HepG2 (cell line): ENCODE data around the gene CCDC74A. TPM values are rescaled to one million over a fixed set of nuclear protein-coding genes. Genes with fewer than 3 reads are reported as not detected.

Source experiments
- ATAC-seq: fragments of 200-7000 bp; cut with Tn5 transposase; 3 replicates; pipeline ENCODE4 v1.9.1; 2020; ENCODE audit warnings: mild to moderate bottlenecking, moderate library complexity
- BruUV-seq: library from RNA; stranded (reverse); fragments of 400-500 nt; replicated peaks from 2 replicates; lab custom pipeline; 2021; lab: Mats Ljungman, UMichigan
- CTCF ChIA-PET: fragments of 300-600 bp; formaldehyde crosslinking; extraction: SDS; loops from one replicate; lab custom pipeline; 2021; ENCODE audit warnings: low total read pairs, inconsistent platforms, low intra/inter-chr PET ratio; lab: Yijun Ruan, JAX
- POLR2A ChIA-PET: fragments of 350-600 bp; sonication (Branson Sonifier 250); formaldehyde crosslinking; loops from one replicate; lab custom pipeline; 2020; ENCODE audit warnings: antibody characterized with exemption, inconsistent platforms; lab: Yijun Ruan, JAX
- DNase-seq: peaks from one replicate; pipeline ENCODE4 v3.0.0-alpha.2; 2015; ENCODE audit warnings: low spot score
- FAIRE-seq: peaks from 3 replicates; lab custom pipeline; 2011; peaks lifted over from hg19 to GRCh38; lab: Jason Lieb, UNC
- H2AFZ ChIP-seq: one replicate; pipeline ENCODE4 v1.6.1; 2011; ENCODE audit warnings: low read length, inconsistent platforms
- H3K27ac ChIP-seq: fragments of 300-600 bp; 3 replicates; pipeline ENCODE4 v1.8.0; 2011; ENCODE audit warnings: mixed run types, mild to moderate bottlenecking, mixed read lengths, low read length, inconsistent platforms; ENCODE audit not compliant: insufficient read depth; ENCODE audit errors: extremely low read length
- H3K27me3 ChIP-seq, 2 experiments: fragments of 200-600 bp in 1 of 2; 2 replicates in 1 of 2; 3 replicates in 1 of 2; pipeline versions ENCODE4 v1.6.0 to v1.8.0; 2011; ENCODE audit warnings: low read length in 2 of 2, mild to moderate bottlenecking in 2 of 2, moderate library complexity in 2 of 2, inconsistent platforms in 1 of 2; ENCODE audit not compliant: insufficient read depth in 2 of 2, control insufficient read depth in 1 of 2
- H3K36me3 ChIP-seq, 2 experiments: fragments of 200-600 bp in 1 of 2; replicated peaks in 1 of 2; 2 replicates in 1 of 2; 3 replicates in 1 of 2; pipeline versions ENCODE4 v1.5.1 to v1.8.0; 2011; ENCODE audit warnings: low read length in 2 of 2, inconsistent platforms in 1 of 2; ENCODE audit not compliant: insufficient read depth in 2 of 2, control insufficient read depth in 1 of 2
- H3K4me1 ChIP-seq: 2 replicates; pipeline ENCODE4 v1.5.1; 2012; ENCODE audit warnings: low read length, inconsistent platforms; ENCODE audit not compliant: insufficient read depth
- H3K4me2 ChIP-seq: 2 replicates; pipeline ENCODE4 v1.6.0; 2011; ENCODE audit warnings: low read depth, low read length, inconsistent platforms
- H3K4me3 ChIP-seq, 3 experiments: fragments of 200-600 bp in 1 of 3; sonication (generic), shearing (Covaris generic) in 1 of 3; replicated peaks in 1 of 3; 2 replicates each; pipeline ENCODE4 v1.5.1; 2011 to 2016; ENCODE audit warnings: low read length in 3 of 3, inconsistent platforms in 2 of 3, low read depth in 2 of 3, mild to moderate bottlenecking in 2 of 3, control low read depth in 1 of 3, mixed read lengths in 1 of 3; ENCODE audit not compliant: insufficient read depth in 1 of 3
- H3K79me2 ChIP-seq: one replicate; pipeline ENCODE4 v1.6.1; 2011; ENCODE audit warnings: low read length, inconsistent platforms; ENCODE audit not compliant: insufficient read depth
- H3K9ac ChIP-seq: 2 replicates; pipeline ENCODE4 v1.6.0; 2011; ENCODE audit warnings: mild to moderate bottlenecking, low read depth, low read length, inconsistent platforms; ENCODE audit not compliant: insufficient read depth
- H3K9me3 ChIP-seq: 2 replicates; pipeline ENCODE4 v1.5.1; 2012; ENCODE audit warnings: mild to moderate bottlenecking, low read length
- H4K20me1 ChIP-seq: 2 replicates; pipeline ENCODE4 v1.6.0; 2011; ENCODE audit warnings: inconsistent platforms, mild to moderate bottlenecking, low read length, moderate library complexity; ENCODE audit not compliant: insufficient read depth
- NR2F6 ChIP-seq, 2 experiments: IDR thresholded peaks; 2 replicates each; pipeline ENCODE4 v1.6.1; 2016; ENCODE audit warnings: antibody characterized with exemption in 1 of 2, mild to moderate bottlenecking in 1 of 2
- RXRB ChIP-seq: IDR thresholded peaks from 2 replicates; pipeline ENCODE4 v1.6.1; 2016; ENCODE audit warnings: borderline replicate concordance, missing genetic modification reagents, missing compliant biosample characterization
- ZFY ChIP-seq: sonication (generic); formaldehyde crosslinking; IDR thresholded peaks from 2 replicates; pipeline ENCODE4 v1.4.0; 2020; ENCODE audit warnings: missing genetic modification reagents
- ZNF121 ChIP-seq: sonication (generic); formaldehyde crosslinking; IDR thresholded peaks from 2 replicates; pipeline ENCODE4 v1.5.0; 2020; ENCODE audit warnings: mild to moderate bottlenecking, missing genetic modification reagents
- ZNF263 ChIP-seq: sonication (generic); formaldehyde crosslinking; IDR thresholded peaks from 2 replicates; pipeline ENCODE4 v1.4.0; 2020; ENCODE audit warnings: missing genetic modification reagents
- ZNF33B ChIP-seq: sonication (generic); formaldehyde crosslinking; IDR thresholded peaks from 2 replicates; pipeline ENCODE4 v1.5.1; 2020; ENCODE audit warnings: mild to moderate bottlenecking, missing genetic modification reagents
- ZNF777 ChIP-seq: sonication (generic); formaldehyde crosslinking; IDR thresholded peaks from 2 replicates; pipeline ENCODE4 v1.4.0; 2020; ENCODE audit warnings: missing genetic modification reagents
- ZNF878 ChIP-seq: sonication (generic); formaldehyde crosslinking; IDR thresholded peaks from 2 replicates; pipeline ENCODE4 v1.8.1; 2023; ENCODE audit warnings: mild to moderate bottlenecking, missing genetic modification reagents, moderate library complexity
- WGBS: methylation state at CpG from one replicate; pipeline ENCODE4 v1.1.6; 2017; ENCODE audit warnings: low lambda C conversion rate; 5-methylcytosine and 5-hydroxymethylcytosine counted together
- in situ Hi-C: cut with HindIII; loops from 2 replicates; pipeline ENCODE4 v1.10.0; 2017; ENCODE audit warnings: low pct_unique_long_range_greater_than_20kb; ENCODE audit not compliant: extremely low pct_ligation_motif_present
- intact Hi-C: fragments of 100-400 bp; cut with micrococcal nuclease; formaldehyde crosslinking; loops from one replicate; pipeline ENCODE4 v1.10.0; 2022; ENCODE audit not compliant: unreplicated experiment
- polyA plus RNA-seq, 8 experiments: library from polyadenylated mRNA; depleted of rRNA in 3 of 8; stranded (reverse) in 7 of 8; unstranded in 1 of 8; fragments of >200 nt; fragmentation: Illumina TruSeq in 4 of 8; extraction: Trizol in 4 of 8; gene quantifications; 2 replicates each; pipeline versions ENCODE4 v1.2.1 to v1.2.3, GENCODE V29; 2011 to 2016; ENCODE audit warnings: low read depth in 4 of 8, missing spikeins in 1 of 8, mixed read lengths in 1 of 8; ENCODE audit not compliant: insufficient read depth in 1 of 8
- total RNA-seq, 5 experiments: library from RNA; depleted of rRNA; stranded (reverse); fragments of >200 nt; fragmentation: Illumina TruSeq; extraction: Trizol; gene quantifications; 2 replicates each; pipeline ENCODE4 v1.2.3, GENCODE V29; 2016; ENCODE audit warnings: low read depth in 1 of 5
- TF ChIP-seq, protein P1 (sequence below): sonication (generic); formaldehyde crosslinking; IDR thresholded peaks from 2 replicates; pipeline ENCODE4 v1.4.0; 2020; ENCODE audit warnings: missing genetic modification reagents, borderline replicate concordance
- TF ChIP-seq, protein P2 (sequence below): sonication (generic); formaldehyde crosslinking; IDR thresholded peaks from 2 replicates; pipeline ENCODE4 v1.4.0; 2020; ENCODE audit warnings: missing genetic modification reagents

CCDC74A gene
- total and polyA plus RNA-seq, 2 of the 13 experiments (the other 11 are each of a cell fraction or from before 2014, with no cell fraction given), result 0.15 to 0.17 TPM

DNA sequence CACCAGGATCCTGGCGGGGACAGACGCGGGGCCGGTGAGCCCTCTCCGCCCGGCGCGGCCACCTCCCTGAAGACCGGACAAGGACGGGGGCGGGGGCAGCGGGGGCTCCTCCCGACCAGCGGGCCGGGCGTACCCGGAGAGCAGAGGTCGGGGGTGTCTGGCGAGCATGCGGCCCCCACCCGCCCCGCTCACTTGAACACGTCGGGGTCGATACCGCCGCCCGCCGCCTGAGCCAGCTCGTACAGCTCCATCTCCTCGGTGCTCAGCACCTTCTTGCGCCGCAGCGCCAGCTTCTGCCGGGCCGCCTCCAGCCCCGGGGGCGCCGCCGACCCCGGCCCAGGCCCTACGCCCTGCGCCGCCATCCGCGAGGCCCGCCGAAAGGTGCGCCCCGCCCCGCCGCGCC, 35.7 kb upstream of the CCDC74A start, which contains the start of gene MZT2A (continued):
- TF ChIP-seq ZNF777 (CRISPR knock-in tag), result peak; percentile 55; the same call in 1 of the 2 replicates
- peak; percentile 73 for TF ChIP-seq ZFY
- TF ChIP-seq, all 625 proteins: peak for 22; not testable (repeated sequence) for 603

DNA sequence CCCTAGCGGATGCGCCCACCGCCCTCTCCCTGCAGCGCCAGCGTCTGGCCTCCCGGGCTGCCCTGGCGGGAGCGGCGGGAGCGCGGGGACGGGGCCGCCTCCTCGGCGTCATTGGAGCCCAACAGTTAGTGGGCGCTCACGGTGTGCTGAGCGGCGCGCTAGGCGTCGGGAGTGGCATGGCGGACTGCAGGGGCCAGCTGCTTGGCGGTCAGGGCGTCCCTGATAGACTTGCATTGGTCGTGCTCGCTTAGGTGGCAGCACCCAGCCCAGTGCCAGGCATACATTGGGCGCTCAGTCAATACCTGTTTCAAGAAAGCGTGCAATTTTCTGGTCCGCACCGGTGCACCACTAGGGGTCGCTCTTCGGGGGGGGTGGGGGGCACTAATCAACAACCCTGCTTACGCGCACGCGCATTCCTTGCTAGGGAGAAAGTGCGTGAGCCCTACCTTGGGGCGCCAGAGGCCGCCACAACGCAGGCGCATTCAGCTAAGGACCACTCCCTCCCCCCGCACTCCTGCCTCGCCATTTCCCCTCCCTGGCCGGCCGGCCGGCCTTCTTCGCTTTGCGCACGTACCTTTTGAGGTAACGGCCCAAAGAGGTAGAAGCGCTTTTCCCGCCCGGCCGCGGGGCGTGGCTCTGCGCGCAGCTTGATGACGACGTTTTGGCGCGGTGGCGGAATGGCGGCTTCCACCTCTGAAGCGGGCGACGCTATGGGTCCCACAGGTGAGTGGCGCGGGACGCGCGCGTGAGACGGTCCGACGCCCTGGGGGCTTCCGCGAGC, 35.1 kb upstream of the CCDC74A start:
- peaks cover 67% of the 10 kb centered on the region for H3K79me2 ChIP-seq
- 1% methylated on average over 44 of the region's 79 CpGs for WGBS
- no peaks in the 10 kb centered on the region; a peak in 1 of 5 replicates for H3K27me3 ChIP-seq
- peak; percentile 98 for DNase-seq
- peak overlapping the region; percentile 83 for H3K27ac ChIP-seq
- H3K4me2 ChIP-seq, result peak overlapping the region; percentile 79
- no TSS peak for BruUV-seq
- no peaks in the 10 kb centered on the region for H3K9me3 ChIP-seq
- peak; percentile 80 for FAIRE-seq
- in situ Hi-C loops, result loop anchor here (25.0 kb wide), 1 partner anchor 1305 kb away; the partner anchor contains the start of genes MZT2B, SMPD4 and TUBA3E
- peak overlapping the region; percentile 90 to 98 (median 91) for H3K4me3 ChIP-seq
- peak; percentile 84 for ATAC-seq
- ChIA-PET CTCF (interaction anchor here (1.6 to 2.3 kb wide), 2 partner anchors 79 to 339 kb away, joined by 9 to 14 read pairs; no protein-coding TSS in a partner anchor), POLR2A (interaction anchor here (0.7 to 1.4 kb wide), 5 partner anchors 10 to 400 kb away, joined by 3 to 8 read pairs (median 4); partner anchors contain the start of gene FAM168B)
- no peak overlapping the region for H2AFZ ChIP-seq
- intact Hi-C loops, result loop anchor here (2.0 to 10.0 kb wide), 4 partner anchors 35 to 338 kb away; partner anchors contain the start of gene CCDC74A
- peaks cover 50% of the 10 kb centered on the region for H3K4me1 ChIP-seq
- peaks cover 3% of the 10 kb centered on the region; the same call in 1 of the 2 replicates for H4K20me1 ChIP-seq
- peak overlapping the region; percentile 97 for H3K9ac ChIP-seq
- H3K36me3 ChIP-seq, result peaks cover 2 to 19% of the 10 kb centered on the region in 2 experiments; a peak in 4 of 5 replicates
- TF ChIP-seq ZNF33B (CRISPR knock-in tag) (no peak), ZNF878 (CRISPR knock-in tag) (peak; percentile 81; the same call in 1 of the 2 replicates), RXRB (CRISPR knock-in tag) (peak; percentile 59; the same call in 1 of the 2 replicates), ZNF263 (CRISPR knock-in tag) (peak; percentile 39; the same call in 1 of the 2 replicates), NR2F6 (IDR thresholded peaks at IDR 0.05) (no peak), NR2F6 (CRISPR knock-in tag; IDR thresholded peaks at IDR 0.05) (peak; percentile 56; the same call in 1 of the 2 replicates), ZNF121 (CRISPR knock-in tag) (peak; percentile 8; the same call in 1 of the 2 replicates)
- TF ChIP-seq, protein P1, sequence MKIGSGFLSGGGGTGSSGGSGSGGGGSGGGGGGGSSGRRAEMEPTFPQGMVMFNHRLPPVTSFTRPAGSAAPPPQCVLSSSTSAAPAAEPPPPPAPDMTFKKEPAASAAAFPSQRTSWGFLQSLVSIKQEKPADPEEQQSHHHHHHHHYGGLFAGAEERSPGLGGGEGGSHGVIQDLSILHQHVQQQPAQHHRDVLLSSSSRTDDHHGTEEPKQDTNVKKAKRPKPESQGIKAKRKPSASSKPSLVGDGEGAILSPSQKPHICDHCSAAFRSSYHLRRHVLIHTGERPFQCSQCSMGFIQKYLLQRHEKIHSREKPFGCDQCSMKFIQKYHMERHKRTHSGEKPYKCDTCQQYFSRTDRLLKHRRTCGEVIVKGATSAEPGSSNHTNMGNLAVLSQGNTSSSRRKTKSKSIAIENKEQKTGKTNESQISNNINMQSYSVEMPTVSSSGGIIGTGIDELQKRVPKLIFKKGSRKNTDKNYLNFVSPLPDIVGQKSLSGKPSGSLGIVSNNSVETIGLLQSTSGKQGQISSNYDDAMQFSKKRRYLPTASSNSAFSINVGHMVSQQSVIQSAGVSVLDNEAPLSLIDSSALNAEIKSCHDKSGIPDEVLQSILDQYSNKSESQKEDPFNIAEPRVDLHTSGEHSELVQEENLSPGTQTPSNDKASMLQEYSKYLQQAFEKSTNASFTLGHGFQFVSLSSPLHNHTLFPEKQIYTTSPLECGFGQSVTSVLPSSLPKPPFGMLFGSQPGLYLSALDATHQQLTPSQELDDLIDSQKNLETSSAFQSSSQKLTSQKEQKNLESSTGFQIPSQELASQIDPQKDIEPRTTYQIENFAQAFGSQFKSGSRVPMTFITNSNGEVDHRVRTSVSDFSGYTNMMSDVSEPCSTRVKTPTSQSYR (CRISPR knock-in tag), result peak; percentile 80
- TF ChIP-seq, protein P2, sequence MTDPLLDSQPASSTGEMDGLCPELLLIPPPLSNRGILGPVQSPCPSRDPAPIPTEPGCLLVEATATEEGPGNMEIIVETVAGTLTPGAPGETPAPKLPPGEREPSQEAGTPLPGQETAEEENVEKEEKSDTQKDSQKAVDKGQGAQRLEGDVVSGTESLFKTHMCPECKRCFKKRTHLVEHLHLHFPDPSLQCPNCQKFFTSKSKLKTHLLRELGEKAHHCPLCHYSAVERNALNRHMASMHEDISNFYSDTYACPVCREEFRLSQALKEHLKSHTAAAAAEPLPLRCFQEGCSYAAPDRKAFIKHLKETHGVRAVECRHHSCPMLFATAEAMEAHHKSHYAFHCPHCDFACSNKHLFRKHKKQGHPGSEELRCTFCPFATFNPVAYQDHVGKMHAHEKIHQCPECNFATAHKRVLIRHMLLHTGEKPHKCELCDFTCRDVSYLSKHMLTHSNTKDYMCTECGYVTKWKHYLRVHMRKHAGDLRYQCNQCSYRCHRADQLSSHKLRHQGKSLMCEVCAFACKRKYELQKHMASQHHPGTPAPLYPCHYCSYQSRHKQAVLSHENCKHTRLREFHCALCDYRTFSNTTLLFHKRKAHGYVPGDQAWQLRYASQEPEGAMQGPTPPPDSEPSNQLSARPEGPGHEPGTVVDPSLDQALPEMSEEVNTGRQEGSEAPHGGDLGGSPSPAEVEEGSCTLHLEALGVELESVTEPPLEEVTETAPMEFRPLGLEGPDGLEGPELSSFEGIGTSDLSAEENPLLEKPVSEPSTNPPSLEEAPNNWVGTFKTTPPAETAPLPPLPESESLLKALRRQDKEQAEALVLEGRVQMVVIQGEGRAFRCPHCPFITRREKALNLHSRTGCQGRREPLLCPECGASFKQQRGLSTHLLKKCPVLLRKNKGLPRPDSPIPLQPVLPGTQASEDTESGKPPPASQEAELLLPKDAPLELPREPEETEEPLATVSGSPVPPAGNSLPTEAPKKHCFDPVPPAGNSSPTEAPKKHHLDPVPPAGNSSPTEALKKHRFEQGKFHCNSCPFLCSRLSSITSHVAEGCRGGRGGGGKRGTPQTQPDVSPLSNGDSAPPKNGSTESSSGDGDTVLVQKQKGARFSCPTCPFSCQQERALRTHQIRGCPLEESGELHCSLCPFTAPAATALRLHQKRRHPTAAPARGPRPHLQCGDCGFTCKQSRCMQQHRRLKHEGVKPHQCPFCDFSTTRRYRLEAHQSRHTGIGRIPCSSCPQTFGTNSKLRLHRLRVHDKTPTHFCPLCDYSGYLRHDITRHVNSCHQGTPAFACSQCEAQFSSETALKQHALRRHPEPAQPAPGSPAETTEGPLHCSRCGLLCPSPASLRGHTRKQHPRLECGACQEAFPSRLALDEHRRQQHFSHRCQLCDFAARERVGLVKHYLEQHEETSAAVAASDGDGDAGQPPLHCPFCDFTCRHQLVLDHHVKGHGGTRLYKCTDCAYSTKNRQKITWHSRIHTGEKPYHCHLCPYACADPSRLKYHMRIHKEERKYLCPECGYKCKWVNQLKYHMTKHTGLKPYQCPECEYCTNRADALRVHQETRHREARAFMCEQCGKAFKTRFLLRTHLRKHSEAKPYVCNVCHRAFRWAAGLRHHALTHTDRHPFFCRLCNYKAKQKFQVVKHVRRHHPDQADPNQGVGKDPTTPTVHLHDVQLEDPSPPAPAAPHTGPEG (CRISPR knock-in tag), result peak; percentile 15; the same call in 1 of the 2 replicates
